Psoas muscle (tissue), 8 donors: ENCODE measurements around the gene BRI3. TPM values are rescaled to one million over a fixed set of nuclear protein-coding genes. Genes with fewer than 3 reads are reported as not detected.

Experiments
- ATAC-seq, 4 donors: fragments of 200-7000 bp; cut with Tn5 transposase; one replicate each; pipeline ENCODE4 v1.9.1; 2020; ENCODE audit warnings: moderate library complexity in 3 of 4, mild to moderate bottlenecking in 2 of 4
- DNase-seq, 2 donors: peaks; one replicate each; pipeline ENCODE4 v3.0.0-alpha.2; 2020
- H3K27ac ChIP-seq: fragments of 200-600 bp; one replicate; pipeline ENCODE4 v1.8.0; 2022
- H3K27me3 ChIP-seq, 3 donors: fragments of 200-600 bp in 1 of 3; one replicate each; pipeline versions ENCODE4 v1.6.1 to v1.8.0; 2013 to 2022; ENCODE audit warnings: low read length in 2 of 3, mild to moderate bottlenecking in 2 of 3, moderate library complexity in 1 of 3; ENCODE audit not compliant: insufficient read depth in 3 of 3
- H3K36me3 ChIP-seq, 2 donors: fragments of 200-600 bp in 1 of 2; one replicate each; pipeline versions ENCODE4 v1.6.1 to v1.8.0; 2013 to 2022; ENCODE audit warnings: low read depth in 1 of 2, mild to moderate bottlenecking in 1 of 2, moderate library complexity in 1 of 2; ENCODE audit not compliant: insufficient read depth in 1 of 2
- H3K4me1 ChIP-seq: fragments of 200-600 bp; one replicate; pipeline ENCODE4 v1.8.0; 2022
- H3K4me3 ChIP-seq: fragments of 200-600 bp; one replicate; pipeline ENCODE4 v1.8.0; 2022; ENCODE audit warnings: mild to moderate bottlenecking
- H3K9me3 ChIP-seq: fragments of 200-600 bp; one replicate; pipeline ENCODE4 v1.8.0; 2022
- WGBS, 3 donors: extraction: QIAGEN DNeasy Blood & Tissue Kit; methylation state at CpG; one replicate each; pipeline versions ENCODE4 v1.1.6 to v1.1.7; 2013; 5-methylcytosine and 5-hydroxymethylcytosine counted together
- intact Hi-C, 2 donors: fragments of 100-400 bp; cut with DNase I; formaldehyde crosslinking; loops; one replicate each; pipeline versions ENCODE4 v1.11.0 to v1.14.2; 2022
- polyA plus RNA-seq, 3 donors: library from polyadenylated mRNA; stranded (reverse); fragments of 200-250 nt; gene quantifications; one replicate each; pipeline ENCODE4 v1.2.3, GENCODE V29; 2013
- total RNA-seq, 4 donors: library from RNA; stranded (reverse); fragmentation: NEBNext Ultra II Directional in 2 of 4; extraction: Animal tissue kit (Norgen Biotek cat#: 25700) in 2 of 4; gene quantifications; one replicate each; pipeline versions ENCODE4 v1.2.1 to v1.2.4, GENCODE V29; 2021 to 2023
- TF ChIP-seq, protein P1 (sequence below): fragments of 200-600 bp; IDR thresholded peaks from one replicate; pipeline ENCODE4 v1.8.0; 2022; ENCODE audit warnings: antibody characterized with exemption
- donor health status: healthy with polysubstance abuse.
- donor health status: DM: no; HTN: no; CAD: no; lungs with moderate emphysema.
- donor health status: Bipolar disorder and iron deficiency.
- donor health status: healthy.
- donor health status: DM: yes; HTN: yes; CAD: no.
- donor health status: DM: no; HTN: no; CAD: no.
- donor health status: DM: no; HTN: no; CAD: no.
- donor health status: DM: yes; HTN: yes; CAD: no.

Gene BRI3
- total and polyA plus RNA-seq, 7 donors, result 231 to 529 (median 435) TPM

DNA sequence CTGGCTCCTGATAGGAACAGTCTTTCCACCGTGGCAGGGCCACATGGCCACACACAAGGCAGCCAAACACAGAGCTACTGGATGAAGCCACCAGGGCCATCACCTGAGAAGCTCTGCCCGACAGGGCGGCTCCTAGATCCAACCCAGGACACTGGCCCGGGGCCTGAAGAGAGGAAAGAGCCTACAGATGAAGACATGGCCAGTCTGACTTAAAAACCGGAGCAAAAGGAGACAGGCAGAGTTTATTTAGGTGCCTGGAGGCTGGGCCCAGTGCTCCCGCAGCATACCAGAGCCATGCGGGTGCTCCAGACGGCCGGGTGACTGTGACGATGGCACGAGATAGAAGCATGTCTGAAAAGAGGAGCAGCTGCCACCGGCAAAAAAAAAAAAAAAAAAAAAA lies 33.3 kb upstream of the BRI3 start:
- H3K4me3 ChIP-seq, result no peak overlapping the region
- DNase-seq (no peak), ATAC-seq (no peak)
- H3K27me3 ChIP-seq, result no peaks in the 10 kb centered on the region
- H3K36me3 ChIP-seq, result peaks cover 0 to 26% of the 10 kb centered on the region in 2 donors
- WGBS, 3 donors, result 93 to 95% (median 93%) methylated on average over 12 of the region's 12 CpGs
- peaks cover 16% of the 10 kb centered on the region for H3K4me1 ChIP-seq
- H3K9me3 ChIP-seq, result no peaks in the 10 kb centered on the region
- TF ChIP-seq, protein P1, sequence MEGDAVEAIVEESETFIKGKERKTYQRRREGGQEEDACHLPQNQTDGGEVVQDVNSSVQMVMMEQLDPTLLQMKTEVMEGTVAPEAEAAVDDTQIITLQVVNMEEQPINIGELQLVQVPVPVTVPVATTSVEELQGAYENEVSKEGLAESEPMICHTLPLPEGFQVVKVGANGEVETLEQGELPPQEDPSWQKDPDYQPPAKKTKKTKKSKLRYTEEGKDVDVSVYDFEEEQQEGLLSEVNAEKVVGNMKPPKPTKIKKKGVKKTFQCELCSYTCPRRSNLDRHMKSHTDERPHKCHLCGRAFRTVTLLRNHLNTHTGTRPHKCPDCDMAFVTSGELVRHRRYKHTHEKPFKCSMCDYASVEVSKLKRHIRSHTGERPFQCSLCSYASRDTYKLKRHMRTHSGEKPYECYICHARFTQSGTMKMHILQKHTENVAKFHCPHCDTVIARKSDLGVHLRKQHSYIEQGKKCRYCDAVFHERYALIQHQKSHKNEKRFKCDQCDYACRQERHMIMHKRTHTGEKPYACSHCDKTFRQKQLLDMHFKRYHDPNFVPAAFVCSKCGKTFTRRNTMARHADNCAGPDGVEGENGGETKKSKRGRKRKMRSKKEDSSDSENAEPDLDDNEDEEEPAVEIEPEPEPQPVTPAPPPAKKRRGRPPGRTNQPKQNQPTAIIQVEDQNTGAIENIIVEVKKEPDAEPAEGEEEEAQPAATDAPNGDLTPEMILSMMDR, result no peak
- H3K27ac ChIP-seq, result no peak overlapping the region
- intact Hi-C loops, result loop anchor here in 1 of 2 donors (10.0 kb wide), 1 partner anchor 223 kb away; no protein-coding TSS in a partner anchor

DNA sequence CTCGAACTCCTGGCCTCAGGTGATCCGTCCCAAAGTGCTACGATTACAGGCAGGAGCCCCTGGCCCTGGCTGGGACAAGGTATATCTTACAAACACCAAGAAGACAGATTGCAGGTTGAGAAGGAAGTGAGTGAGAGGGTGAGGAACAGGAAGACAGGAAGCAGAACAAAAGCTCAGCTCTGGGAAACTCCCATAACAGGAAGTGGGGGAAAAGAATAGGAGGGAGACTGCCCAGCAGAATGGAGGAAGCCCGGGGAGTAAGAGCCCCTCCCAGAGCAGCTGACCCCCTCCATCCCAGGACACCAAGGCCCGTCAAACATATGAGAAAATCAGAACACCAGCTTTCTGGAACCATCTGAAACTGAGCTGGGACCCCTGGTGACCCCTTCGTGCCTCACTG lies 32.4 kb upstream of the BRI3 start:
- H3K4me3 ChIP-seq, result no peak overlapping the region
- intact Hi-C loops, result loop anchor here in 1 of 2 donors (10.0 kb wide), 1 partner anchor 224 kb away; no protein-coding TSS in a partner anchor
- DNase-seq, result no peak
- no peak for ATAC-seq
- no peaks in the 10 kb centered on the region for H3K27me3 ChIP-seq
- H3K9me3 ChIP-seq, result no peaks in the 10 kb centered on the region
- peaks cover 17% of the 10 kb centered on the region for H3K4me1 ChIP-seq
- TF ChIP-seq, protein P1, result no peak
- peaks cover 0 to 16% of the 10 kb centered on the region in 2 donors for H3K36me3 ChIP-seq
- WGBS, 3 donors, result 72 to 78% (median 78%) methylated on average over 6 of the region's 6 CpGs
- H3K27ac ChIP-seq, result no peak overlapping the region

DNA sequence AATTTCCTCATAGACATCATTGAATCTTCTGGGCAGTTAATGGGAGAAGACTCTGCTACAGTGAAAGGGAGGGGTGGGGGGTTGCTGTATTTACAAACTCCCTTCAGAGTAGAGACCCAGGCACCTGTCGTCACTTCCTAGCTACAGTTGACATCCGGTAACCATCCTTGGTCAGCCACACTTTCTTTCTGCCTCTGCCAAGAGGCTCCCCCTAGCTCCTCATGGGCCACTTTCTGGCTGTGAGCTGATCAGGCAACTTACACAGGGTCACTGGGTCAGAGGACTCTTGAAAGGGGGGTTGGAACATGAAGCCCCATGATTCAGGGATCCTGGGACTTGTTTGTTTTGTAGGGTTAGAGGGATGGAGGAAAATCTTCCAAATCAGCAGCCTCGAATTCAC lies 30.7 kb upstream of the BRI3 start:
- H3K36me3 ChIP-seq, result peaks cover 0 to 16% of the 10 kb centered on the region in 2 donors
- no peaks in the 10 kb centered on the region for H3K27me3 ChIP-seq
- 61 to 65% (median 63%) methylated on average over 3 of the region's 3 CpGs for WGBS, 3 donors
- no peaks in the 10 kb centered on the region for H3K9me3 ChIP-seq
- no peak for ATAC-seq
- TF ChIP-seq, protein P1, result no peak
- H3K27ac ChIP-seq, result peak overlapping the region; percentile 84
- H3K4me1 ChIP-seq, result peaks cover 17% of the 10 kb centered on the region
- intact Hi-C loops, result loop anchor here in 1 of 2 donors (1.0 kb wide), 1 partner anchor 34 kb away; no protein-coding TSS in a partner anchor
- DNase-seq, result no peak
- H3K4me3 ChIP-seq, result peak overlapping the region; percentile 84

DNA sequence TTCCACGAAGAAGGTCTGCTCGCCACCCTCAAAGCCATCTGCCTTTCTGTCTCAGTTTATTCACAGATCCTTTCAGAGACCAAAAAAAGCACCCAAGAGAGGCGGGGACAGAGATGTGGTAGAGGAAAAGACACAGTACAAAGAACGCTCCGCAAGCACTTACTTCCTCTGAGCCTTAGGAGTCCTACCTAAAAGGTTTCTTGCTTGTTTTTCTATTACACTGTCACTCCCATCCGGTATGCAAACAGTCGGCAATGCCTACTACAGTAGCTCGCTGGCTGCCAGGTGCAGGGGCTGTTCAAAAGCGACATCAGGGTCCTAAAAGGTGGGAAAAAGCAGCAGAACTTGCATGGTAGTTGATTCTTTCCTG lies 30.3 kb upstream of the BRI3 start:
- ATAC-seq, result no peak
- TF ChIP-seq, protein P1, result no peak
- no peaks in the 10 kb centered on the region for H3K27me3 ChIP-seq
- intact Hi-C loops, result loop anchor here in 1 of 2 donors (1.0 kb wide), 1 partner anchor 33 kb away; no protein-coding TSS in a partner anchor
- H3K36me3 ChIP-seq, result peaks cover 0 to 16% of the 10 kb centered on the region in 2 donors
- H3K27ac ChIP-seq, result peak overlapping the region; percentile 84
- H3K9me3 ChIP-seq, result no peaks in the 10 kb centered on the region
- H3K4me3 ChIP-seq, result peak overlapping the region; percentile 84
- DNase-seq, result no peak
- 34 to 51% (median 42%) methylated on average over 9 of the region's 9 CpGs for WGBS, 3 donors
- peaks cover 17% of the 10 kb centered on the region for H3K4me1 ChIP-seq
